HG02973 (cell line): ENCODE data around the gene NIPSNAP3A.

ENCODE experiments used
- ATAC-seq: cut with Tn5 transposase; IDR thresholded peaks from one replicate; pipeline ENCODE4 v1.9.1; 2021; ENCODE audit warnings: moderate library complexity; ENCODE audit not compliant: unreplicated experiment

The NIPSNAP3A gene

GRCh38 chr9:104805441-104805840, 58.0 kb downstream of the NIPSNAP3A start:
- no peak for ATAC-seq

GRCh38 chr9:104808035-104808614, 60.6 kb downstream of the NIPSNAP3A start:
- no peak for ATAC-seq
